ENCODE data around the gene SULT1A1.

The SULT1A1 gene

DNA sequence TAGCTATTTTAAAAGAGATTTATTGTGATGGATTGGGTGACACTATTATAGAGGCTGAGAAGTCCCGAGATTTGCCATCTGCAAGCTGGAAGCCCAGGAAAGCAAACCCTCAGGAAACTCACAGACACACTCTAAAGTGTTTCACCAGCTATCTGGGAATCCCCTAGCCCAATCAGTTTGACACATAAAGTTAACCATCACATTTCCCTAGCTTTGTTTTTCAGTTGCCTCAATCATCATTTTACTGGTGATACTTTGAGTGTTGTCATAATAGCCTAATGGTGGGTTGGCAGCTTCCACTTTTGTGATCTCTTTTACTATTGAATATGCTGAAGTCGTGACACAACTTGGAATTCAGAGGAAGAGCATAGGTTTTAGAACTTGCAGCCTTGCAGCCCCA lies 54.3 kb downstream of the SULT1A1 start:
- H3K27ac Mint-ChIP-seq, result peak overlapping the region; percentile 27
- H3K9me3 Mint-ChIP-seq, result no peaks in the 10 kb centered on the region
- peaks cover 6% of the 10 kb centered on the region for H3K36me3 Mint-ChIP-seq
- H3K27me3 Mint-ChIP-seq, result no peaks in the 10 kb centered on the region
- H3K4me1 Mint-ChIP-seq, result peaks cover 43% of the 10 kb centered on the region
- H3K4me3 Mint-ChIP-seq, result no peak overlapping the region
